Gastroesophageal sphincter (tissue), 4 donors: ENCODE measurements around the gene UPF2. TPM values are rescaled to one million over a fixed set of nuclear protein-coding genes. Genes with fewer than 3 reads are reported as not detected.

Experiments used
- ATAC-seq: fragments of 150-250 bp; one replicate; pipeline ENCODE4 v1.9.1; 2016; ENCODE audit warnings: mild to moderate bottlenecking, moderate library complexity
- H3K27ac ChIP-seq, 4 donors: fragments of 200-600 bp; sonication (generic) in 3 of 4; 1 replicate in 3 of 4; 2 replicates in 1 of 4; pipeline ENCODE4 v1.5.1; 2016 to 2019
- H3K27me3 ChIP-seq: fragments of 200-600 bp; sonication (generic); one replicate; pipeline ENCODE4 v1.5.1; 2019
- H3K36me3 ChIP-seq, 2 donors: fragments of 200-600 bp; sonication (generic); one replicate each; pipeline ENCODE4 v1.5.1; 2019; ENCODE audit warnings: control low read depth in 1 of 2
- H3K4me1 ChIP-seq, 3 donors: fragments of 200-600 bp; sonication (generic); 1 replicate in 2 of 3; 2 replicates in 1 of 3; pipeline ENCODE4 v1.5.1; 2016 to 2019; ENCODE audit warnings: control low read depth in 2 of 3
- H3K4me3 ChIP-seq, 2 donors: fragments of 200-600 bp; sonication (generic); one replicate each; pipeline ENCODE4 v1.5.1; 2019; ENCODE audit warnings: mild to moderate bottlenecking in 1 of 2, moderate library complexity in 1 of 2
- H3K9me3 ChIP-seq, 3 donors: fragments of 200-600 bp; sonication (generic); one replicate each; pipeline ENCODE4 v1.5.1; 2017 to 2019; ENCODE audit warnings: control low read depth in 2 of 3
- CTCF ChIP-seq, 4 experiments: fragments of 200-600 bp in 2 of 4; fragments of 450-650 bp in 2 of 4; sonication (generic) in 1 of 4; IDR thresholded peaks; one replicate each; pipeline ENCODE4 v1.5.1; 2017 to 2019; ENCODE audit warnings: antibody characterized with exemption in 4 of 4, mild to moderate bottlenecking in 2 of 4, moderate library complexity in 2 of 4
- EP300 ChIP-seq: sonication (generic); formaldehyde crosslinking; IDR thresholded peaks from one replicate; pipeline ENCODE4 v1.6.1; 2017; ENCODE audit warnings: antibody characterized with exemption, mild to moderate bottlenecking
- POLR2A ChIP-seq, 2 donors: fragments of 450-650 bp; IDR thresholded peaks; one replicate each; pipeline ENCODE4 v1.6.1; 2017; ENCODE audit warnings: antibody characterized with exemption in 2 of 2, mild to moderate bottlenecking in 2 of 2, moderate library complexity in 1 of 2
- POLR2AphosphoS5 ChIP-seq: sonication (generic); formaldehyde crosslinking; IDR thresholded peaks from one replicate; pipeline ENCODE4 v1.6.1; 2017; ENCODE audit warnings: antibody characterized with exemption
- WGBS, 2 donors: methylation state at CpG; one replicate each; pipeline ENCODE4 v1.1.5; 2018; ENCODE audit warnings: low coverage in 1 of 2; 5-methylcytosine and 5-hydroxymethylcytosine counted together
- total RNA-seq, 4 donors: library from RNA; depleted of rRNA; stranded (reverse); fragments of >200 nt; gene quantifications; one replicate each; pipeline ENCODE4 v1.1.0, GENCODE V29; 2016

Gene UPF2
- total RNA-seq, 4 donors from 2014 or later, result 23.8 to 40.9 (median 35.0) TPM

GRCh38 chr10:12055732-12056131 is 13.1 kb upstream of the UPF2 start:
- no peaks in the 10 kb centered on the region for H3K9me3 ChIP-seq
- H3K27me3 ChIP-seq, result no peaks in the 10 kb centered on the region
- H3K36me3 ChIP-seq, result no peaks in the 10 kb centered on the region
- WGBS, 2 donors, result 75 to 79% methylated on average over 4 to 5 of the region's 5 CpGs
- peaks cover 0 to 3% (median 0%) of the 10 kb centered on the region in 3 donors for H3K4me1 ChIP-seq
- no peak overlapping the region for H3K27ac ChIP-seq
- TF ChIP-seq CTCF (IDR thresholded peaks at IDR 0.05) (no peak), POLR2AphosphoS5 (no peak), POLR2A (IDR thresholded peaks at IDR 0.05) (no peak)
- ATAC-seq, result no peak
- no peak overlapping the region for H3K4me3 ChIP-seq

- Histone ChIP-seq H3K4me3 (no peak overlapping the region), H3K4me1 (peaks cover 0 to 3% (median 0%) of the 10 kb centered on the region in 3 donors), H3K36me3 (no peaks in the 10 kb centered on the region), H3K9me3 (no peaks in the 10 kb centered on the region), H3K27me3 (peaks cover 10% of the 10 kb centered on the region), H3K27ac (no peak overlapping the region)
- no peak for TF ChIP-seq CTCF (IDR thresholded peaks at IDR 0.05)
- no peak for TF ChIP-seq POLR2AphosphoS5
- 51 to 61% methylated on average over 4 of the region's 4 CpGs for WGBS, 2 donors
- ATAC-seq, result no peak
These were observed 8.6 kb upstream of the UPF2 start for GRCh38 chr10:12051241-12051640.

- Histone ChIP-seq H3K9me3 (no peaks in the 10 kb centered on the region), H3K27me3 (peaks cover 15% of the 10 kb centered on the region), H3K4me1 (peaks cover 0 to 3% (median 0%) of the 10 kb centered on the region in 3 donors), H3K4me3 (no peak overlapping the region), H3K36me3 (no peaks in the 10 kb centered on the region), H3K27ac (no peak overlapping the region)
- no peak for TF ChIP-seq POLR2AphosphoS5
- no peak for ATAC-seq
These were observed 7.9 kb upstream of the UPF2 start for GRCh38 chr10:12050528-12050927.

- Histone ChIP-seq H3K27ac (no peak overlapping the region), H3K9me3 (no peaks in the 10 kb centered on the region), H3K4me3 (no peak overlapping the region), H3K27me3 (peaks cover 15% of the 10 kb centered on the region), H3K36me3 (no peaks in the 10 kb centered on the region), H3K4me1 (no peaks in the 10 kb centered on the region)
- no peak for TF ChIP-seq CTCF (IDR thresholded peaks at IDR 0.05)
- no peak for TF ChIP-seq POLR2AphosphoS5
- no peak for TF ChIP-seq EP300
- TF ChIP-seq POLR2A (IDR thresholded peaks at IDR 0.05), result no peak
- no peak for ATAC-seq
- 80 to 83% methylated on average over 2 to 6 of the region's 8 CpGs for WGBS, 2 donors
These were observed 5.9 kb upstream of the UPF2 start for GRCh38 chr10:12048547-12048946.

GRCh38 chr10:12045596-12045995 is 3.0 kb upstream of the UPF2 start:
- no peak for ATAC-seq
- Histone ChIP-seq H3K36me3 (no peaks in the 10 kb centered on the region), H3K27me3 (peaks cover 15% of the 10 kb centered on the region), H3K9me3 (no peaks in the 10 kb centered on the region), H3K27ac (no peak overlapping the region), H3K4me1 (peaks cover 0 to 14% (median 2%) of the 10 kb centered on the region in 3 donors), H3K4me3 (no peak overlapping the region)
- WGBS, 2 donors, result 79 to 80% methylated on average over 5 of the region's 5 CpGs
- TF ChIP-seq CTCF (IDR thresholded peaks at IDR 0.05) (no peak), POLR2AphosphoS5 (no peak), POLR2A (IDR thresholded peaks at IDR 0.05) (no peak), EP300 (no peak)
